ENCODE results near the gene PANX2.

DNA sequence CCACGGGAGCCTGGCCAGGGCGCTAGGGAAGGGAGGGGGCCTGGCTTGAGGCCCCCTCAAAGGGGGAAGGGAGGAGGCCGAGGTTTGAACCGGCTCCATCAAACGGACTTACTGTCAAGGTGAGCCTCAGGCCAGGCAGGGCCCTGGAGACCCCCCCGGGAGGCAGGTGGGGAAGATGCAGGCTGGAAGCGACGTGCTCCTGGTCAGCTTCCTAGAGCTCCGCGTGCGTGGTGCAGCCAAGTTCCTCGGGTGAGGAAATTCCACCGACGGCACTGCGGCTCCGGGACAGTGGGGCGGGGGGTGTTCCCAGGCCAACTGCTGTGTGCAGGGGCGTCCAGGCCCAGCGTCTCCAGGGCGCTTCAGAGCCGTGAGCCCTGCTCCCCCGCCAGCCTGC lies 7.9 kb downstream of the PANX2 start:
- TF ChIP-seq POLR2A (IDR thresholded peaks at IDR 0.05; ENCODE audit: low read length), result no peak
- TF ChIP-seq GATA1 (IDR thresholded peaks at IDR 0.05; ENCODE audit: low read depth, low read length), result no peak

Measured in erythroblast (primary cell).